Ishikawa (cell line): ENCODE results near the gene LCN9.

Source experiments
- CEBPB ChIP-seq: IDR thresholded peaks from 2 replicates; pipeline ENCODE4 v1.6.1; 2012
- CREB1 ChIP-seq: IDR thresholded peaks from 2 replicates; pipeline ENCODE4 v1.6.1; 2012; ENCODE audit warnings: low read depth
- EGR1 ChIP-seq: IDR thresholded peaks from 2 replicates; pipeline ENCODE4 v1.6.1; 2012
- EP300 ChIP-seq: IDR thresholded peaks from 2 replicates; pipeline ENCODE4 v1.6.1; 2012; ENCODE audit warnings: borderline replicate concordance
- FOXM1 ChIP-seq: IDR thresholded peaks from 2 replicates; pipeline ENCODE4 v1.6.1; 2012; ENCODE audit warnings: low read depth, borderline replicate concordance
- MAX ChIP-seq: IDR thresholded peaks from 2 replicates; pipeline ENCODE4 v1.6.1; 2012
- NFIC ChIP-seq: IDR thresholded peaks from 2 replicates; pipeline ENCODE4 v1.6.1; 2012
- RAD21 ChIP-seq: IDR thresholded peaks from 2 replicates; pipeline ENCODE4 v1.6.1; 2012; ENCODE audit warnings: low read depth
- REST ChIP-seq: IDR thresholded peaks from 2 replicates; pipeline ENCODE4 v1.6.1; 2012; ENCODE audit warnings: low read depth, mild to moderate bottlenecking
- TAF1 ChIP-seq: IDR thresholded peaks from 2 replicates; pipeline ENCODE4 v1.6.1; 2012; ENCODE audit warnings: low read depth, mild to moderate bottlenecking
- TCF12 ChIP-seq: IDR thresholded peaks from 2 replicates; pipeline ENCODE4 v1.6.1; 2012; ENCODE audit warnings: low read depth
- TEAD4 ChIP-seq: IDR thresholded peaks from 2 replicates; pipeline ENCODE4 v1.6.1; 2012
- YY1 ChIP-seq: IDR thresholded peaks from 2 replicates; pipeline ENCODE4 v1.6.1; 2012; ENCODE audit warnings: low read depth
- ZBTB7A ChIP-seq: IDR thresholded peaks from 2 replicates; pipeline ENCODE4 v1.6.1; 2012; ENCODE audit warnings: low read depth
- TF ChIP-seq, protein P1 (sequence below): IDR thresholded peaks from 2 replicates; pipeline ENCODE4 v1.6.1; 2012

Gene LCN9

GRCh38 chr9:135616619-135617537 lies 46.2 kb upstream of the LCN9 start:
- TF ChIP-seq FOXM1 (no peak), RAD21 (no peak), REST (no peak), TEAD4 (no peak), TCF12 (no peak), YY1 (no peak), MAX (no peak)
- TF ChIP-seq, protein P1, sequence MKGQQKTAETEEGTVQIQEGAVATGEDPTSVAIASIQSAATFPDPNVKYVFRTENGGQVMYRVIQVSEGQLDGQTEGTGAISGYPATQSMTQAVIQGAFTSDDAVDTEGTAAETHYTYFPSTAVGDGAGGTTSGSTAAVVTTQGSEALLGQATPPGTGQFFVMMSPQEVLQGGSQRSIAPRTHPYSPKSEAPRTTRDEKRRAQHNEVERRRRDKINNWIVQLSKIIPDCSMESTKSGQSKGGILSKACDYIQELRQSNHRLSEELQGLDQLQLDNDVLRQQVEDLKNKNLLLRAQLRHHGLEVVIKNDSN: no peak

- TF ChIP-seq REST (no peak), TAF1 (no peak), EP300 (no peak), YY1 (no peak), CREB1 (no peak), FOXM1 (no peak), RAD21 (no peak), CEBPB (no peak), TEAD4 (no peak), ZBTB7A (no peak), EGR1 (no peak), NFIC (no peak), TCF12 (no peak), MAX (no peak)
- TF ChIP-seq, protein P1: no peak
Observed at GRCh38 chr9:135617538-135617900, 45.6 kb upstream of the LCN9 start.

DNA sequence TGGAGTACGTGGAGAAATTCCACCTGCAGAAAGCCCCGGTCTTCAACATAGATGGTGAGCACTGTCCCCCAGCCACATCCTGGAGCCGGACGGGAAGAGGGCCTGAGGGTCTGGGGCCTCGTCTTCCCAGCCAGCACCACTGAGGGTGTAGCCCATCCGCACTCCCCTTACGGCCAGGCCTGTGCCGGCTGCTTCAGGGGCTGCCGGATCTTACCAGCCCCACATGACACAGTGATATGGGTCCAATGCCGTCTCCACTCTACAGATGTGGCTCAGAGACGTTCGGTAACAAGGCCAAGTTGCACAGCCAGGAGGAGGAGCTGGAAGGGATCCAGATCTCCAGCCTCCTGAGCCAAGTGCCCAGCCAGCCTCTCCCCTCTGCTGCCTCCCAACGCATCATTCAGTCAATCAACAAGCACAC lies 45.1 kb upstream of the LCN9 start:
- no peak for TF ChIP-seq TAF1
- TF ChIP-seq ZBTB7A: no peak
- TF ChIP-seq REST: no peak
- no peak for TF ChIP-seq EGR1
- TF ChIP-seq MAX: no peak
- TF ChIP-seq YY1: no peak
- TF ChIP-seq NFIC: no peak
- no peak for TF ChIP-seq TCF12
- TF ChIP-seq FOXM1: no peak
- no peak for TF ChIP-seq TEAD4
- no peak for TF ChIP-seq CREB1
- TF ChIP-seq RAD21: no peak
- no peak for TF ChIP-seq CEBPB
- no peak for TF ChIP-seq EP300
- TF ChIP-seq, protein P1: no peak
